HuH-7 (cell line): Measurements from ENCODE around the gene CEP126.

Source experiments
- DNase-seq: peaks from one replicate; pipeline ENCODE4 v3.0.0; 2011; ENCODE audit warnings: low spot score

The CEP126 gene

DNA sequence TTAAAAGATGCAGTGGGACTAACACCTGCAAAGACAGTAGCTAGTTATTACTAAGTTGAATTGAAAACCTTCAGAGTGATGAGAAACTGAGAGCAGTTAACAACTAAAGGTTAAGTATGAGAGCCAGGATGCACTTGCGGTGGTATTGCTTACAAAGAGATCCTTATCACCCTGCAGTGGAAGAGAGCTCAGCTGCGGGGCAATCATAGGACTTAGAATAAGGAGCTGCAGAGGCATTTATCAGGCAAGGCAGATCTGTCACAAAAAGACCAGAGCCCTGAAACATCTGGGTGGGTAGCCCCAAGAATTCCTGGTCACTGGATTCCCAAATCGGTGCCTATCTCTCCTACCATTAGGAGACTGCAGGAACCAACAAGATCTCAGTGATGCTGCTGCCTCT, 98.1 kb downstream of the CEP126 start:
- peak; percentile 11 for DNase-seq

- no peak for DNase-seq
Observed at GRCh38 chr11:102014756-102015155, 99.9 kb downstream of the CEP126 start.

- DNase-seq = no peak
Observed at GRCh38 chr11:102017026-102017425, 102.2 kb downstream of the CEP126 start.

DNA sequence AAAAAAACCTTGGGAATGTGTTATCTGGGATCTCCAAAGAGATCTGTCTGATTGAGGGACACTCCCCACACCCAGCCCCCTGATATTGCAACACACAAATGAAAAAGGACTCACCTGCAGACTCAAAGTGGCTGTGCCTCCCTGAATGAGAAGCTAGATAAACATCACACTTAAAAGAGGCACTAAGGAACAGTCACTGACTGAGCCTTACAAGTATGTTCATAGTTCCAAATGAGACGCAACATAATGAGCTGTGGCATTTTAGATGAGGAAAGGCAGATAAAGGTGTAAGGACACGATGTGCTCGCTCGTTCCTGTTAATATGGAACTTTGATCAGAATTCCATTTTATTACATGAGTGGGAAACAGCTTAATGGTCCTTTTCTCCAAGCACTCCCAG, 111.4 kb downstream of the CEP126 start:
- DNase-seq = no peak

DNA sequence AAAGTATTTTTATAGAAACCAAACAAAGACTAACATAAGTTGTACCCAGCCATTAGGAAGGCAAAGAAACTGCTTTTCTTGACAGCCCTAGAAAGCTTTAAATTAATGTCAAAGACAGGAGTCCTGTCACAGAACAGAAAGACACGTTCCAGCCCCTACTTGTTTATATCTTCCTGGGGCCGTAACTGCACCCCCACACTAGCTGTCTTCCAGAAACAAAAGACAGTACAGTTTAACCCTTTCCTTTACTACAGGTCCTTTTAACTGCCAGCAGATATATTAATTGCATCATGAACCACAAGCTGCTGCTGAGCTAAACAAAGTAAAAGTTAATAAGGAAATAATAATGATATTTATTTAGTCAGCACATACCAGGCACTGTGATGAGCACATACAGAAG, 112.1 kb downstream of the CEP126 start:
- DNase-seq = no peak

GRCh38 chr11:102036757-102037156, 121.9 kb downstream of the CEP126 start:
- no peak for DNase-seq

GRCh38 chr11:102046841-102047240, 132.0 kb downstream of the CEP126 start:
- DNase-seq = no peak

DNA sequence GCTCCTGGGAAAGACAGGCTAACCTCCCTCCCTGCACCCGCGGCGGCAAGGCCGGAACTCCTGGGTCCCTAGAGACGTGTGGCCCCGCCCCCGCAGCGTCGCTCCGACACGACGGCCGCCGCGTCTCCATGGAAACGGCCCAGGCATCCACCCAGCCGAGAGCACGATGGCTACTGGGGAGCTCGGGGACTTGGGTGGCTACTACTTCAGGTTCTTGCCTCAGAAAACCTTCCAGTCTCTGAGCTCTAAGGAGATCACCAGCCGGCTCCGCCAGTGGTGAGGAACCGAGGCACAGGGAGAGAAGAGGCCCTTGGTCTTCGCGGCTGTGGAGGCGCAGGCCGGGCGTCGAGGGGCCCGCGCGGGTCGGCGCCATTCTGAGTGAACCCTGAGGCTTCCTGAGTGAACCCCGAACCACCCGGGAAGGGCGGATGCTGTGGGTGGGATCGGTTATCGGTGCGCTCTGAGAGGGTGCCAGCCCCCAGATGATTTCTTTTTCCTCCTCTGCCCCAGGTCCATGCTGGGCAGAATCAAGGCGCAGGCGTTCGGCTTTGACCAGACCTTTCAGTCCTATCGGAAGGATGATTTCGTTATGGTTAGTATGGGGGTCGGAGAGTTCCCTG, 132.6 kb downstream of the CEP126 start, which contains the start of gene CFAP300:
Gene CFAP300 (plus strand): TSS at position 133 of the 620 bp plus-strand sequence. CDS start 34 bp downstream, at position 167.
- DNase-seq = peak; percentile 82
